HCT116 (cell line): ENCODE data around the gene FPR3. TPM values are rescaled to one million over a fixed set of nuclear protein-coding genes. Genes with fewer than 3 reads are reported as not detected.

Source experiments
- ATAC-seq: fragments of 200-7000 bp; cut with Tn5 transposase; 2 replicates; pipeline ENCODE4 v1.9.1; 2020; ENCODE audit warnings: mild to moderate bottlenecking, moderate library complexity
- Bru-seq: library from RNA; stranded (reverse); fragments of 400-500 nt; gene quantifications from one replicate; lab custom pipeline; 2021; lab: Mats Ljungman, UMichigan
- BruChase-seq, 2 experiments: library from RNA; stranded (reverse); fragments of 400-500 nt; gene quantifications; one replicate each; lab custom pipeline; 2021; lab: Mats Ljungman, UMichigan
- BruUV-seq: library from RNA; stranded (reverse); fragments of 400-500 nt; replicated peaks from 2 replicates; lab custom pipeline; 2021; lab: Mats Ljungman, UMichigan
- CTCF ChIA-PET: fragments of 300-600 bp; sonication (Branson Sonifier 250); formaldehyde crosslinking; loops from one replicate; lab custom pipeline; 2021; ENCODE audit warnings: antibody characterized with exemption; lab: Charles Lee
- POLR2A ChIA-PET: fragments of 300-600, 350-600 bp; sonication (Branson Sonifier 250); formaldehyde crosslinking; loops from one replicate; lab custom pipeline; 2021; ENCODE audit warnings: antibody characterized with exemption; lab: Charles Lee
- RAD21 ChIA-PET, 2 experiments: fragments of 300-600 bp; sonication (Branson Sonifier 250); formaldehyde crosslinking; loops; one replicate each; lab custom pipeline; 2023; ENCODE audit warnings: low total read pairs in 2 of 2; ENCODE audit not compliant: uncharacterized antibody in 2 of 2, unreplicated experiment in 2 of 2, low non-redundant PET in 1 of 2; lab: Charles Lee
- DNase-seq: peaks from one replicate; pipeline ENCODE4 v3.0.0-alpha.2; 2010; ENCODE audit warnings: low read depth, low spot score
- H2AFZ ChIP-seq: fragments of 200-600 bp; shearing (Covaris generic), sonication (generic); 2 replicates; pipeline ENCODE4 v1.6.1; 2017; ENCODE audit warnings: low read depth, mixed run types, mixed read lengths, antibody characterized with exemption, low read length; ENCODE audit not compliant: poor library complexity, severe bottlenecking
- H3K27ac ChIP-seq: 2 replicates; pipeline ENCODE4 v1.5.1; 2012; ENCODE audit warnings: low read depth, low read length
- H3K27me3 ChIP-seq: fragments of 200-600 bp; sonication (generic); 2 replicates; pipeline ENCODE4 v1.6.1; 2016; ENCODE audit warnings: mixed run types, low read length, mixed read lengths; ENCODE audit not compliant: insufficient read depth
- H3K36me3 ChIP-seq, 2 experiments: fragments of 200-500 bp in 1 of 2; fragments of 200-600 bp in 1 of 2; sonication (Bioruptor generic) in 1 of 2; sonication (generic) in 1 of 2; 2 replicates each; pipeline versions ENCODE4 v1.5.1 to v1.6.1; 2014 to 2016; ENCODE audit warnings: low read length in 2 of 2, inconsistent platforms in 1 of 2, mixed read lengths in 1 of 2, mixed run types in 1 of 2; ENCODE audit not compliant: insufficient read depth in 2 of 2, control insufficient read depth in 1 of 2
- H3K4me1 ChIP-seq, 2 experiments: fragments of 200-600 bp in 1 of 2; sonication (generic) in 1 of 2; 2 replicates each; pipeline versions ENCODE4 v1.5.1 to v1.6.1; 2012 to 2017; ENCODE audit warnings: low read length in 2 of 2, inconsistent platforms in 1 of 2, mild to moderate bottlenecking in 1 of 2, mixed read lengths in 1 of 2, mixed run types in 1 of 2, moderate library complexity in 1 of 2; ENCODE audit not compliant: insufficient read depth in 2 of 2, control insufficient read depth in 1 of 2
- H3K4me2 ChIP-seq: fragments of 200-600 bp; sonication (generic); 2 replicates; pipeline ENCODE4 v1.6.1; 2017; ENCODE audit warnings: mixed run types, low read length, mixed read lengths
- H3K4me3 ChIP-seq, 2 experiments: fragments of 200-600 bp in 1 of 2; sonication (generic) in 1 of 2; replicated peaks in 1 of 2; 2 replicates each; pipeline ENCODE4 v1.5.1; 2011 to 2016; ENCODE audit warnings: low read length in 2 of 2, control low read depth in 1 of 2, low read depth in 1 of 2, mild to moderate bottlenecking in 1 of 2, mixed read lengths in 1 of 2, mixed run types in 1 of 2
- H3K79me2 ChIP-seq: fragments of 200-600 bp; sonication (generic); 2 replicates; pipeline ENCODE4 v1.6.1; 2017; ENCODE audit warnings: mild to moderate bottlenecking, mixed run types, low read length, moderate library complexity, mixed read lengths; ENCODE audit not compliant: insufficient read depth
- H3K9ac ChIP-seq: fragments of 200-600 bp; sonication (generic); 2 replicates; pipeline ENCODE4 v1.6.1; 2016; ENCODE audit warnings: low read length, mixed read lengths
- H3K9me2 ChIP-seq: fragments of 200-600 bp; sonication (generic), shearing (Covaris generic); 2 replicates; pipeline ENCODE4 v1.6.1; 2017; ENCODE audit warnings: mixed run types, mild to moderate bottlenecking, moderate library complexity; ENCODE audit not compliant: insufficient read depth
- H3K9me3 ChIP-seq, 2 experiments: fragments of 200-500 bp in 1 of 2; fragments of 200-600 bp in 1 of 2; sonication (Bioruptor generic) in 1 of 2; sonication (generic) in 1 of 2; 2 replicates each; pipeline ENCODE4 v1.6.1; 2014 to 2017; ENCODE audit warnings: low read length in 2 of 2, mixed read lengths in 2 of 2, inconsistent platforms in 1 of 2, low read depth in 1 of 2, mild to moderate bottlenecking in 1 of 2, mixed run types in 1 of 2, moderate library complexity in 1 of 2; ENCODE audit not compliant: control insufficient read depth in 1 of 2, insufficient read depth in 1 of 2
- H4K20me1 ChIP-seq: fragments of 200-600 bp; sonication (generic), shearing (Covaris generic); 2 replicates; pipeline ENCODE4 v1.6.1; 2017; ENCODE audit warnings: mixed run types, mild to moderate bottlenecking, moderate library complexity; ENCODE audit not compliant: insufficient read depth
- CBX3 ChIP-seq: IDR thresholded peaks from 2 replicates; pipeline ENCODE4 v1.6.1; 2012; ENCODE audit warnings: low read depth
- SIN3A ChIP-seq: IDR thresholded peaks from 2 replicates; pipeline ENCODE4 v1.6.1; 2012; ENCODE audit warnings: low read depth
- ZBTB33 ChIP-seq: IDR thresholded peaks from 2 replicates; pipeline ENCODE4 v1.6.1; 2011; ENCODE audit warnings: mild to moderate bottlenecking, low read length, moderate library complexity; ENCODE audit not compliant: insufficient replicate concordance; ENCODE audit errors: extremely low read depth
- intact Hi-C: fragments of 100-400 bp; cut with micrococcal nuclease; formaldehyde crosslinking; loops from 2 replicates; pipeline ENCODE4 v1.10.0; 2022
- long read RNA-seq: library from polyadenylated mRNA; unstranded; transcript quantifications from one replicate; pipeline ENCODE4 v2.0.0, GENCODE V29; 2021; ENCODE audit not compliant: unreplicated experiment
- polyA plus RNA-seq: library from polyadenylated mRNA; unstranded; fragments of >200 nt; gene quantifications from 2 replicates; pipeline ENCODE4 v1.2.1, GENCODE V29; 2012; ENCODE audit warnings: missing spikeins
- total RNA-seq: library from RNA; stranded (reverse); gene quantifications from one replicate; pipeline ENCODE4 v1.2.1, GENCODE V29; 2021; ENCODE audit not compliant: unreplicated experiment
- TF ChIP-seq, protein P1 (sequence below): IDR thresholded peaks from 2 replicates; pipeline ENCODE4 v1.6.1; 2012

The FPR3 gene
- total RNA-seq (not detected), Bru-seq, nascent RNA (not detected), BruChase-seq, experiment 1, labeled RNA remaining after a 6-hour chase (not detected), BruChase-seq, experiment 2, labeled RNA remaining after a 2-hour chase (not detected)
- polyA plus RNA-seq: 0.04 TPM in 1 of 2 replicates, not detected in the other
- long read RNA-seq: 0 reads

GRCh38 chr19:51794885-51795490, at the start of gene FPR3:
Gene FPR3 (plus strand): TSS chr19:51795157. CDS start chr19:51823749, 28,592 bp downstream.
- no peaks in the 10 kb centered on the region for H3K9me2 ChIP-seq
- DNase-seq: no peak
- no TSS peak for BruUV-seq
- H3K27ac ChIP-seq: no peak within 1 kb of the TSS
- H4K20me1 ChIP-seq: no peaks in the 10 kb centered on the region
- no peak within 1 kb of the TSS for H3K4me3 ChIP-seq
- TF ChIP-seq ZBTB33: no peak
- TF ChIP-seq, all 23 proteins: peak for 0
- Histone ChIP-seq H3K36me3 (no peaks in the 10 kb centered on the region), H3K9ac (no peak within 1 kb of the TSS), H3K9me3 (no peaks in the 10 kb centered on the region; a peak in 1 of 4 replicates), H3K4me2 (no peak within 1 kb of the TSS), H2AFZ (no peak within 1 kb of the TSS), H3K4me1 (peaks cover 0 to 7% of the 10 kb centered on the region in 2 experiments; a peak in 1 of 4 replicates), H3K27me3 (no peaks in the 10 kb centered on the region), H3K79me2 (no peaks in the 10 kb centered on the region)
- ChIA-PET RAD21 (no interaction called here), CTCF (no interaction called here), POLR2A (interaction anchor here (0.7 kb wide), 1 partner anchor 313 kb away, joined by 3 read pairs; no protein-coding TSS in a partner anchor)
- intact Hi-C loops: no loop called here
- ATAC-seq: no peak

DNA sequence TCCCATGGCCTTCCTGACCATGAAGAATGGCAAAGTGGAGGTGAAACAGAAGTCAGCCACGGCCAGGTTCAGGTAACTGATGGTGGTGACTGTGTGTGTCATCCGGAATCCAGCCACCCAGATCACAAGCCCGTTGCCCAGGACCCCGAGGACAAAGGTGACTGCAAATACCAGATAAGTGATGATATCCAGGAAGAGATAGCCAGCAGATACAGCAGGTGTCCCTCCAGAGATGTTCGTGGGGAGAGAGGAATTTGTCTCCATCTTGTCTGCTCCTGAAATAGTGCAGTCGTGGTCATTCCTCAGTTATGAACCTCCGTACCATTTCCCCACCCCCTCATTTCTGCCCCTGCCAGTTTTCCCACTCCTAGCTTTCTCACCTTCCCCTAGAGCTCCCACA, 48.2 kb upstream of the FPR3 start:
- Histone ChIP-seq H3K4me1 (peaks cover 3 to 5% of the 10 kb centered on the region in 2 experiments; a peak in 3 of 4 replicates), H2AFZ (no peak overlapping the region), H3K9ac (no peak overlapping the region), H3K9me3 (no peaks in the 10 kb centered on the region), H3K36me3 (no peaks in the 10 kb centered on the region), H3K9me2 (no peaks in the 10 kb centered on the region), H3K27ac (no peak overlapping the region), H3K4me2 (no peak overlapping the region), H4K20me1 (no peaks in the 10 kb centered on the region), H3K27me3 (no peaks in the 10 kb centered on the region), H3K79me2 (no peaks in the 10 kb centered on the region), H3K4me3 (no peak overlapping the region)
- no TSS peak for BruUV-seq
- ChIA-PET CTCF (no interaction called here), RAD21 (no interaction called here), POLR2A (no interaction called here)
- DNase-seq: no peak
- intact Hi-C loops: no loop called here
- no peak for TF ChIP-seq ZBTB33
- no peak for TF ChIP-seq SIN3A
- TF ChIP-seq, protein P1, sequence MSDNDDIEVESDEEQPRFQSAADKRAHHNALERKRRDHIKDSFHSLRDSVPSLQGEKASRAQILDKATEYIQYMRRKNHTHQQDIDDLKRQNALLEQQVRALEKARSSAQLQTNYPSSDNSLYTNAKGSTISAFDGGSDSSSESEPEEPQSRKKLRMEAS: no peak
- TF ChIP-seq CBX3: no peak
- no peak for ATAC-seq
